Cardiac fibroblast (primary cell): Measurements from ENCODE around the gene DALRD3.
A peak's percentile ranks its signal among the peaks of the same experiment; 100 is the strongest.

Source experiments
- DNase-seq, 2 donors: peaks; one replicate each; pipeline versions ENCODE4 v3.0.0 to v3.0.0-alpha.2; 2010; ENCODE audit warnings: low read depth in 2 of 2
- H3K4me3 ChIP-seq, 2 donors: replicated peaks in 1 of 2; 1 replicate in 1 of 2; 2 replicates in 1 of 2; pipeline ENCODE4 v1.5.1; 2011; ENCODE audit warnings: low read depth in 2 of 2, low read length in 2 of 2, mild to moderate bottlenecking in 2 of 2, moderate library complexity in 1 of 2
- CTCF ChIP-seq: IDR thresholded peaks from one replicate; pipeline ENCODE4 v1.5.1; 2011; ENCODE audit warnings: low read depth, mild to moderate bottlenecking, low read length, inconsistent platforms

Gene DALRD3

GRCh38 chr3:48997102-48997635 is 21.2 kb downstream of the DALRD3 start:
- no peak for TF ChIP-seq CTCF
- no peak overlapping the region for H3K4me3 ChIP-seq
- no peak for DNase-seq

DNA sequence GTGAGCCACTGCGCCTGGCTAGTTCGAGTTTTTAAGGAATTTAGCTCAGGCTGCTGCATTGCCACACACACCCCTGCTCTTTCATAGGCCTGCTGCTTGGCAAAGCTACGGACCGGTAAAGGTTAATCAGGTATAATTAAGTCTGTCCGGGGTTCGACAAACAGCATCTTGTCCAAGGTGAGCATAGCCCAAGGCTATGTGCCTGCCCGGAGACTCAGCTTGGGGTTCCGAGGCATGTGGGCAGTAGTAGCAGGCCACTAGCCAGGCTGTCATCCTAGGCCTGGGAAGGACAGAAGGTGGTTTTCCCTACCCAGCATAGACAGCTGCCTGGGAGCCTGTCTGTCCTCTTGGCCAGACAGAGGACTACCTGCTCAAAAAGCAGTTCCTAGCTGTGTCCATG is 21.7 kb downstream of the DALRD3 start:
- H3K4me3 ChIP-seq, result no peak overlapping the region
- TF ChIP-seq CTCF, result no peak
- DNase-seq, result no peak

DNA sequence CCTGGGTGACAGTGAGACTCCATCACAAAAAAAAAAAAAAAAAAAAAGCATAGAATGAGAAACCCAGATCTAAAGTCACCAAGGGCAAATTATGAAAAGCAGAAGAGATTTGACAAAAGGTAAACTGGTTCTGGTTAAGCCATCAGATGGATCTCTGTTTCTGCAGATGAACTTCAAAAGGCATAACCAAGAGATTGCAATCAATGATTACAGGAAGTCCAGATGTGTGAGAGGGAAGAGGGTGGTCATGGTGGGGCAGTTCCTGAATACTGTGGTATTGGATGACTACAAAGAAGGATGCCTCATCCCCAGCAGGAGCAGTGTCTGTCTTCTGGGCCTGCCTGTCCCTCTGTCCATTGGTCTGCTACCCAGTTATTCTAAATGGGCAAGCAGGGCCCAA is 24.5 kb downstream of the DALRD3 start:
- no peak for TF ChIP-seq CTCF
- no peak overlapping the region for H3K4me3 ChIP-seq
- DNase-seq, result no peak

DNA sequence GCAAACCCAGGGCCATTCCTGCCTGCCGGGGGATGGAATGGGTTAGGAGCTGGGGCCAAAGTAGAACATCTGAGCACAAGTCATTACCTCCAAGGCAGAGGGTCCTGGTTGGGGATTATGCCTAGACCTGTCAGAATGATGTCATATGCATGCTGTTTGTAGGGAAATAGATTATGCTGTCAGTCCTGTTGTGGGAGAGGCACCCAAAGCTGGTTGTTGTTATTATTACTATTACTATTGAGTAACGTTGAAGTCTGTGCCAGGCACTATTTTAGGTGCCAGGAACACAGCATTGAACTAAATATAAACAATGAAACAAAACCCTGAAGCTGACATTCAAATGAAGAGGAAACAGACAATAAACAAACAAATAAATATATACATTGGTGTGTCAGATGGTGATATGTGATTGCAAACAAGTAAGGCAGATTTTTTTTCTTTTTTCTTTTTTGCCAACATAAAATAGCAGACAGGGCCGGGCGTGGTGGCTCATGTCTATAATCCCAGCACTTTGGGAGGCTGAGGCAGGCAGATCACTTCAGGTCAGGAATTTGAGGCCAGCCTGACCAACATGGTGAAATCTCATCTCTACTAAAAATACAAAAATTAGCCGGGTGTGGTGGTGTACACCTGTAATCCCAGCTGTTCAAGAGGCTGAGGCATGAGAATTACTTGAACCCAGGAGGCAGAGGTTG is 26.4 kb downstream of the DALRD3 start:
- DNase-seq, result peak in 1 of 2 donors; percentile 11
- TF ChIP-seq CTCF, result no peak
- no peak overlapping the region for H3K4me3 ChIP-seq

DNA sequence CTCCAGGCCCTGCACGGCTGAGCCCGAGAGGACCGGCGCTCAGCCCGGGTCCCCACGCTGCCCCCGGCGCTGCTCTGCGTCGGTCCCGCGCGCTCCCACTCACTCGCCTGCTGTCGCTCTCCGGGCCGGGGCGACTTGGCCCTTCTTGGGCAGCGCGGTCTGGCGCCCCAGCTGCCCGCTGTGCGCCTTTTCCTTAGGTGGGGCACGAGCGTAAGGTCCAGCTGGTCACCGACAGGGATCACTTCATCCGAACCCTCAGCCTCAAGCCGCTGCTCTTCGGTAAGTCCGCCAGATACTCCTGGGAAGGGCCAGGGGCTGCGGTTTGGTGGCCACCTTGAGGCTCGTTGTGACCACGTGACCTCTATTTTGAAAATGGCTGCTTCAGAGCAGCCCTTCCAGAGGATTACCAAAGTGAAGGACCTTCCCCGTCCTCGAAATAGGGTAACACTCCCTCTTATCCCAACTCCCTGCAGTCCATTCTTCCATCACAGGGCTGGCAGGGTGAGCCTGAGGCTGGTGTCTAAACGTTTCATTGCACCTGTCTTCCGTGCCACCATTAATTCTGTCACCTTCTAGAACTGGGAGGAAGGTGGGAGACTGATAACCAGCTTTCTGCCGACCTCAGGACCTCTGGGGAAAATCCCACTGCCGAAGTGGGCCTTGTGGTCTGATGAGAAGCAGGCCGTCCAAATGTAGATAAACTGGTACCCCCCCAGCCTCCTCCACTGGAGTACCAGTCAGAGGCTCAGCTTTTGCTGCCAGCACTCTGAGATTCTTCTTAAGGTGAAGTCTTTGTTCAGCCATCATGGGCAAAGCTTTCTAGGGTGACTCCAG is 27.5 kb downstream of the DALRD3 start:
- DNase-seq, result peak; percentile 22 to 28
- no peak for TF ChIP-seq CTCF
- H3K4me3 ChIP-seq, result peak overlapping the region; percentile 68 to 84

- TF ChIP-seq CTCF, result peak; percentile 57
- DNase-seq, result peak; percentile 92 to 96
Measured at GRCh38 chr3:48989796-48990635, 28.4 kb downstream of the DALRD3 start, which contains the start of gene P4HTM. Gene P4HTM, plus strand, starts transcription at chr3:48990241. Its CDS starts 16 bp downstream, at chr3:48990257.

More at GRCh38 chr3:48989796-48990635, 28.4 kb downstream of the DALRD3 start, which contains the start of gene P4HTM:
- H3K4me3 ChIP-seq, result peak within 1 kb of the TSS; percentile 68 to 84
